HTERT RPE-1 (cell line): ENCODE measurements around the gene ABI3.
"Not testable (repeated sequence)": the region's sequence is repeated elsewhere in the genome, so short reads cannot be mapped to it uniquely, and the experiment has no call there.

Experiments
- in situ Hi-C: fragments of 300-500 bp; cut with MboI; formaldehyde crosslinking; loops from 4 replicates; pipeline ENCODE4 v1.14.3; 2020; ENCODE audit warnings: low sequenced_read_pairs

ABI3 gene

GRCh38 chr17:49249292-49249794 is 38.8 kb downstream of the ABI3 start:
- in situ Hi-C loops: no loop called here

DNA sequence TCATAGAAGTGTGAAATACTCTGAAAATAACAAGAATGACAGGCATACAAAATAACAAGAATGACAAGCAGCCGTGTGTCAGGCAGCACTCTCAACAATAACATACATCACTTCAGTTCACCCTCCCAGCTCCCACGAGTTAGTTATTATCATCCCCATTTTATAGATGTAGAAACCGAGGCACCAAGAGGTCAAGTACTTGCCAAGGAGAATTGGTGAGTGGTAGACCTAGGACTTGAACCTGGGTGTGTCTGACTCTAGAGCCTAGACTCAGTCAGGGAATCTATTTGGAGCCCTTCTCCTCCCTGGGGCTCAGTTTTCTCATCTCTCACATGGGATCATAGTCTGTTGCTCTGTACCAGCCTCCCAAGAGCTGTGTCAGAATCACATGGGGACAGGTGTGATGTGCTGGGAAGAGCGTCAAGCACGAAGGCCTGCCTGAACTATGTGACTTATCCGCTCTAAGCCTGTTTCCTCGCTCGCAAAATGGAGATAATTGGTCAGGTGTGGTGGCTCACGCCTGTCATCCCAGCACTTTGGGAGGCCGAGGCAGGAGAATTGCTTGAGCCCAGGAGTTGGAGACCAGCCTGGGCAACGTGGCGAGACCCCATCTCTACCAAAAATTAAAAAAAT is 39.5 kb downstream of the ABI3 start:
- in situ Hi-C loops: no loop called here

- in situ Hi-C loops: no loop called here
Observed at GRCh38 chr17:49252148-49252695, 41.7 kb downstream of the ABI3 start.

DNA sequence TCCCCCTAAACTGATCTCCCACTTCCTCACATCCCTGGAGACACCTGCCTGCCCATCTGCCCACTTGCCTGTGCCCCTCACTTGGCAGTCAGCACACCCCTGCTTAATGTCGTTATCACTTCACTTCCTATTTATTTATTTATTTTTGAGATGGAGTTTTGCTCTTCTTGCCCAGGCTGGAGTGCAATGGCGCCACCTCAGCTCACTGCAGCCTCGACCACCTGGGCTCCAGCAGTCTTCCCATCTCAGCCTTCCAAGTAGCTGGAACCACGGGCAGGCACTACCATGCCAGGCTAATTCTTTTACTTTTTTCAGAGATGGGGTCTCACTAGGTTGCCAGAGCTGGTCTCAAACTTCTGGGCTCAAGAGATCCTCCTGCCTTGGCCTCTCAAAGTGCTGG is 43.6 kb downstream of the ABI3 start:
- in situ Hi-C loops: no loop called here

DNA sequence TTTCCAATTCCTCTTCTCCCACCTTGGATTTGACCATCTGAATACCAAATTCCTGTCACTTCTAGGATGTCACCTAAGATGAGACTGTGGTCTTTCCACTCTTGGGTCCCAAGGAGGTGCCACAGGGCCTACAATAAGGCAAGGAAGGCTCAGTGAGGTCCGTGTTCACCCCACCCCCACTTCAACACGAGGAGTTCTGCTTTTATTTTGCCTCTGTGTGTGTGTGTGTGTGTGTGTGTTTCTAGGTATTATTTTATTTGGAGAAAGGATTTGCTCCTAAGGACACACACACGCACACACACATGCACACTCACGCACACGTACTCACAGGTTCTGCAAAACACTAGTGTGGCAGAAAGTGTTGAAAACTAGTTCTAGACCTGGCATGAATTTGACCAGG is 44.6 kb downstream of the ABI3 start:
- in situ Hi-C loops: no loop called here

GRCh38 chr17:49258394-49258793 is 47.9 kb downstream of the ABI3 start:
- in situ Hi-C loops: no loop called here

DNA sequence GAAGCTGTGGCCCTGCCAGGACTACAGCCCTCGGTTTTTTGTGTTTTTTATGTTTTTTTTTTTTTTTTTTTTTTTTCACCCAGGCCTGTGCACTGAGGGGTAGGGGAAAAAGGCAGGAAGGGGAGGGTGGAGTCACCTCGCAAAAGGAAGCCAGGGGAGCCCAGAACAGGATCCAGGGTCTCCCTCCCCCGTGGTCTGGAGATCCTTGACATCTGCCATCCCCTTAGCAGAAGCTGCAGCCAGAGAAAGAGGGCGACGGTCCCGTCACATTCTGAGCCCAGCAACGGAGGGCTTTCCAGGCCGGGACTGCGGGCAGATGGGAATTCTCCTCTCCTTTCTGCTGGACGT is 49.1 kb downstream of the ABI3 start:
- in situ Hi-C loops: no loop called here

DNA sequence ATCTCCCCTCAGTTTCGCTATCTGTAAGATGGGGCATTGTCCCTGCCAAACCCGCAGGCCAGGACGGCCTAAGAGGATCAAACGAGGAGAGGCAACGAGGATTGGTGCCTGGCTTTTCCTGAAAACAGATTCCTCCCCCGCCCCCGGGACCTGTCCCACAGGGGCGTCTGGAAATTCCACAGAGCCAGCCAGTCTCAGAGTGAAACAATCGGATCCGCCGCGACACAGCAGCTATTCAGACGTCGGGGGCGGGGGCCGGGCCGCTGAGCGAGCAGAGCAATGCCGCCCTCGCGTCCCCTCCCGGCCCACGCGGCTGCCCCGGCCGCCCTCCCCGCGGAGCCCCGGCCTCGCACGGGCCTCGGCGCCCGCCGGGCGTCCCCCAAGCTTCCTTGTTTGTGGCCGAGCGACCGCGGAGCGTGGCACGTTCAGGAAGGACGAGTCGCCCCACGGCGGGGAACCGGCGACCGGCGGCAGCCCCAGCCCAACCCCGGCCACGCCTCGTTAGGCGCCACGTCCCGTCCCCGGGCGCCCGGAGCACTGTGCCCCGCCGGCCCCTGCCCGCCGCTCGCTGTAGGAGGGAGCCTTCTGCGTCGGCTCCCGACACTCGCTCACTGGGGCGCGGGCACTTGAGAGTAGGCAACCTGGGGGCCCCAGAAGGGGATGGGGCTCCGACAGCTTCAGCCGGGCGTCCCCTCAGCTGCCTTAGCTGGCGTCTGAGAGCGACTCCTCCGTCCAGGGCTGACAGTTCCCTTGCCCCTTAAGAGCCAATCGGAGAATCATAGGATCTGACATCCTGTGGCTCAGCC is 49.7 kb downstream of the ABI3 start:
- in situ Hi-C loops: no loop called here

DNA sequence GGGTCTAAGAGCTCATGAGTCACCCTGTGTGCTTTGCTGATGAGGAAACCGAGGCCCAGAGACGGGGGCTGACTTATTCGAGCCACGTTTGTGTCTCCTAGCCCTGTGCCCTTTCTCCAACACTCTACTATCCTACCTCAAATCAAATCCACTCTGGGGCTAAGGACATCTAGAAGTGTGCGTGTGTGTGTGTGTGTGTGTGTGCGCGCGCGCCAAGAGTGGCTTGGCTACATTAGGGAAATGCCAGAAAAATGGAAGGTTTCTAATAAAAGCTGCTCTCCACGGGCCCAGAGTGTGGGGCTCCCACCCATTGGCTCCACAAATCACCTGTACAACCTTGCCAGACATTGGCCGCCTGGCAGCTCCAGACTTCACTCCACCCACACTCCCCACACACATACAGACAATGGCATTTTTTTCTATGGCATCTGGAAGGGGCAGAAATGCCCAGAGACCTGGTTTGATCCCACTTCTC is 50.3 kb downstream of the ABI3 start:
- in situ Hi-C loops: no loop called here

GRCh38 chr17:49261540-49261939 is 51.0 kb downstream of the ABI3 start:
- in situ Hi-C loops: not testable (repeated sequence)

DNA sequence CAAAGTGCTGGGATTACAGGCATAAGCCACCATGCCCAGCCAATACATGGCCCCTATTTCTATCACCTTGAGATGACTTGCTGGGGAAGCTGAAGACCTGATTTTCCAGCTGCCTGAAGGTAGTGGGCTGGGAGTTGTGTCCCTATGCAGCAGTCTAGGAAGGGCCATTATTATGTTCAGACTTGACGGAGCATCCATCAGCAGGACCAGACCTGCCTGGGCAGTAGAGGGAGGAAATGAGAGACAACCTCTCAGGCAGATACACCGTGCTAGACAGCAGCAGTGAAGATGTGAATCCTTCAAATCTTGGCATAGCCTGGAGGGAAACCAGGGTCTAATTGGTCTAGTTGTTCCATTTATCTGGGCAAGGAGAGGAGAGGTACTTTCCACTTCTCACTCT is 55.7 kb downstream of the ABI3 start:
- in situ Hi-C loops: no loop called here

GRCh38 chr17:49267912-49268311 is 57.4 kb downstream of the ABI3 start:
- in situ Hi-C loops: no loop called here

GRCh38 chr17:49269356-49269755 is 58.8 kb downstream of the ABI3 start:
- in situ Hi-C loops: no loop called here
